OCI-LY7 (cell line): ENCODE measurements around the gene NYNRIN. TPM values are rescaled to one million over a fixed set of nuclear protein-coding genes. Genes with fewer than 3 reads are reported as not detected.

Experiments used
- BruUV-seq: library from RNA; stranded (reverse); fragments of 400-500 nt; replicated peaks from 2 replicates; lab custom pipeline; 2021; lab: Mats Ljungman, UMichigan
- CTCF ChIA-PET: fragments of 300-600 bp; sonication (Branson Sonifier 250); formaldehyde crosslinking; loops from one replicate; lab custom pipeline; 2022; ENCODE audit warnings: antibody characterized with exemption; ENCODE audit not compliant: unreplicated experiment; lab: Charles Lee
- POLR2A ChIA-PET: fragments of 300-600 bp; sonication (Branson Sonifier 250); formaldehyde crosslinking; loops from one replicate; lab custom pipeline; 2022; ENCODE audit warnings: antibody characterized with exemption; lab: Charles Lee
- DNase-seq: peaks from one replicate; pipeline ENCODE4 v3.0.0-alpha.2; 2015; ENCODE audit warnings: low spot score
- H2AFZ ChIP-seq: fragments of 200-600 bp; sonication (generic), shearing (Covaris generic); 2 replicates; pipeline ENCODE4 v1.6.1; 2014; ENCODE audit warnings: mild to moderate bottlenecking, antibody characterized with exemption, low read length, moderate library complexity
- H3K27ac ChIP-seq: fragments of 200-600 bp; sonication (generic); 2 replicates; pipeline ENCODE4 v1.5.1; 2014; ENCODE audit warnings: mixed run types, low read depth, mild to moderate bottlenecking, moderate library complexity, low read length, inconsistent platforms; ENCODE audit not compliant: poor library complexity, severe bottlenecking
- H3K36me3 ChIP-seq: fragments of 200-600 bp; sonication (generic); 2 replicates; pipeline ENCODE4 v1.6.1; 2014; ENCODE audit warnings: mild to moderate bottlenecking, antibody characterized with exemption, low read length, moderate library complexity, mixed read lengths; ENCODE audit not compliant: insufficient read depth
- H3K4me1 ChIP-seq: fragments of 200-600 bp; sonication (generic); 2 replicates; pipeline ENCODE4 v1.5.1; 2014; ENCODE audit warnings: mild to moderate bottlenecking, low read length; ENCODE audit not compliant: insufficient read depth, poor library complexity, severe bottlenecking
- H3K4me2 ChIP-seq: fragments of 200-600 bp; sonication (generic); 2 replicates; pipeline ENCODE4 v1.6.1; 2014; ENCODE audit warnings: mild to moderate bottlenecking, low read length
- H3K4me3 ChIP-seq: fragments of 200-600 bp; sonication (generic); 2 replicates; pipeline ENCODE4 v1.5.1; 2014; ENCODE audit warnings: mild to moderate bottlenecking, low read depth, low read length; ENCODE audit not compliant: poor library complexity, severe bottlenecking
- H3K79me2 ChIP-seq: fragments of 200-600 bp; sonication (generic); 2 replicates; pipeline ENCODE4 v1.6.1; 2016; ENCODE audit warnings: low read depth, mild to moderate bottlenecking, low read length, moderate library complexity, mixed read lengths; ENCODE audit not compliant: insufficient read depth
- H3K9me2 ChIP-seq: fragments of 200-600 bp; sonication (generic); 2 replicates; pipeline ENCODE4 v1.6.1; 2016; ENCODE audit warnings: mild to moderate bottlenecking, low read length, mixed read lengths; ENCODE audit not compliant: insufficient read depth
- H3K9me3 ChIP-seq: fragments of 200-600 bp; sonication (generic); 2 replicates; pipeline ENCODE4 v1.6.1; 2014; ENCODE audit warnings: mild to moderate bottlenecking, mixed run types, low read length, mixed read lengths
- H4K20me1 ChIP-seq: fragments of 200-600 bp; sonication (generic); 2 replicates; pipeline ENCODE4 v1.6.1; 2014; ENCODE audit warnings: mild to moderate bottlenecking, antibody characterized with exemption, low read length, moderate library complexity, mixed read lengths; ENCODE audit not compliant: insufficient read depth
- CTCF ChIP-seq: fragments of 200-600 bp; sonication (generic); conservative IDR thresholded peaks from 2 replicates; pipeline ENCODE4 v1.5.1; 2014; ENCODE audit warnings: mild to moderate bottlenecking, antibody characterized with exemption, low read length, moderate library complexity, mixed read lengths
- EZH2phosphoT487 ChIP-seq: fragments of 200-600 bp; sonication (generic); IDR thresholded peaks from 2 replicates; pipeline ENCODE4 v1.6.1; 2018; ENCODE audit warnings: low read depth, borderline replicate concordance, mild to moderate bottlenecking, mixed run types, antibody characterized with exemption, low read length, moderate library complexity, mixed read lengths
- intact Hi-C: fragments of 100-400 bp; cut with micrococcal nuclease; formaldehyde crosslinking; loops from one replicate; pipeline ENCODE4 v1.10.0; 2022; ENCODE audit not compliant: unreplicated experiment
- total RNA-seq, 2 experiments: library from RNA; depleted of rRNA in 1 of 2; stranded (reverse); fragments of >200 nt in 1 of 2; shearing (Covaris generic) in 1 of 2; gene quantifications; 2 replicates each; pipeline ENCODE4 v1.2.3, GENCODE V29; 2014 to 2022

NYNRIN gene
- total RNA-seq, 2 experiments from 2014 or later = 0.13 TPM; not detected in 1

- H3K27ac ChIP-seq = peak within 1 kb of the TSS; percentile 68
- DNase-seq = peak; percentile 90
- H3K79me2 ChIP-seq = peaks cover 5% of the 10 kb centered on the region; the same call in 1 of the 2 replicates
- H3K4me2 ChIP-seq = peak within 1 kb of the TSS; percentile 82
- H4K20me1 ChIP-seq = no peaks in the 10 kb centered on the region
- H3K4me1 ChIP-seq = peaks cover 31% of the 10 kb centered on the region
- H3K9me2 ChIP-seq = no peaks in the 10 kb centered on the region
- no peak for TF ChIP-seq EZH2phosphoT487
- TF ChIP-seq CTCF = no peak
- H3K36me3 ChIP-seq = peaks cover 20% of the 10 kb centered on the region
- no TSS peak for BruUV-seq
- H3K4me3 ChIP-seq = peak within 1 kb of the TSS; percentile 82
- intact Hi-C loops = loop anchor here (2.0 kb wide), 1 partner anchor 187 kb away; the partner anchor contains the start of gene TINF2
- no peaks in the 10 kb centered on the region for H3K9me3 ChIP-seq
- ChIA-PET CTCF (interaction anchor here (2.1 to 2.5 kb wide), 2 partner anchors 20 to 97 kb away, joined by 10 to 26 read pairs; no protein-coding TSS in a partner anchor), POLR2A (interaction anchor here (0.7 to 3.1 kb wide), 8 partner anchors 8 to 97 kb away, joined by 3 to 24 read pairs (median 4); no protein-coding TSS in a partner anchor)
- H2AFZ ChIP-seq = peak within 1 kb of the TSS; percentile 91; the same call in 1 of the 2 replicates
Observed at GRCh38 chr14:24429395-24430142, 30.8 kb downstream of the NYNRIN start, which contains the start of the genes CBLN3 and KHNYN. TSS of gene CBLN3 (minus strand) at chr14:24429668. CDS start at chr14:24429054, 614 bp downstream. TSS of gene KHNYN (plus strand) at chr14:24429954. CDS start at chr14:24430731, 777 bp downstream.

- H4K20me1 ChIP-seq = no peaks in the 10 kb centered on the region
- POLR2A ChIA-PET = interaction anchor here (0.7 to 3.1 kb wide), 14 partner anchors 7 to 140 kb away, joined by 3 to 24 read pairs (median 6); partner anchors contain the start of gene RIPK3
- H3K4me2 ChIP-seq = peak overlapping the region; percentile 82
- peaks cover 20% of the 10 kb centered on the region for H3K36me3 ChIP-seq
- CTCF ChIA-PET = interaction anchor here (1.1 to 2.5 kb wide), 8 partner anchors 11 to 133 kb away, joined by 3 to 26 read pairs (median 8); partner anchors contain the start of genes CIDEB and RIPK3
- DNase-seq = peak; percentile 51
- no peaks in the 10 kb centered on the region for H3K9me2 ChIP-seq
- BruUV-seq = no TSS peak
- peak overlapping the region; percentile 82 for H3K4me3 ChIP-seq
- peaks cover 5% of the 10 kb centered on the region; the same call in 1 of the 2 replicates for H3K79me2 ChIP-seq
- H3K4me1 ChIP-seq = peaks cover 30% of the 10 kb centered on the region
- H2AFZ ChIP-seq = no peak overlapping the region
- intact Hi-C loops = loop anchor here (2.0 kb wide), 1 partner anchor 187 kb away; the partner anchor contains the start of gene TINF2
- TF ChIP-seq EZH2phosphoT487 (no peak), CTCF (no peak)
- no peaks in the 10 kb centered on the region for H3K9me3 ChIP-seq
- peak overlapping the region; percentile 68 for H3K27ac ChIP-seq
Observed at GRCh38 chr14:24430143-24430681, 31.4 kb downstream of the NYNRIN start.
